Measurements from ENCODE around the gene CAB39L. TPM values are rescaled to one million over a fixed set of nuclear protein-coding genes. Genes with fewer than 3 reads are reported as not detected.
A peak's percentile ranks its signal among the peaks of the same experiment; 100 is the strongest.

CAB39L gene
- total RNA-seq, 2 experiments from 2014 or later, result 4.0 to 4.3 TPM

DNA sequence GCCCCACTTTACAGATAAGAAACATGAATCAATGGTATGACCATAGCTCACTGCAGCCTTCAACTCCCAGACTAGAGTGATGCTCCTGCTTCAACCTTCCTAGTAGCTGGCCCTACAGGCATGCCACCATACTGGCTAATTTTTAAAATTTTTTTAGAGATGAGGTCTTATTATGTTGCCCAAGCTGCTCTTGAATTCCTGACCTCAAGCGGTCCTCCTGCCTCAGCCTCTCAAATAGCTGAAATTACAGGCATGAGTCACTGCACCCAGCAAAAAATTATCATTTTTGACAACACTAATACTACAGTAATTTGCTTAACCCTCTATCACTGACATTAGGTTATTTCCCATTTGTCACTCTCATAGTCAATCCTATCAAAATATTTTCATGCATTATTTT lies 14.7 kb downstream of the CAB39L start:
- DNase-seq, result no peak
- Mint-ChIP-seq H3K9me3 (ENCODE audit: low read depth) (no peaks in the 10 kb centered on the region), H3K4me1 (no peaks in the 10 kb centered on the region), H3K27ac (no peak overlapping the region), H3K4me3 (no peak overlapping the region), H3K36me3 (no peaks in the 10 kb centered on the region), H3K27me3 (no peaks in the 10 kb centered on the region)
- ATAC-seq, result no peak
- CTCF ChIA-PET, result no interaction called here

GRCh38 chr13:49428041-49428763 lies 15.7 kb downstream of the CAB39L start:
- Mint-ChIP-seq H3K9me3 (ENCODE audit: low read depth) (no peaks in the 10 kb centered on the region), H3K4me3 (no peak overlapping the region), H3K36me3 (no peaks in the 10 kb centered on the region), H3K27me3 (no peaks in the 10 kb centered on the region), H3K4me1 (no peaks in the 10 kb centered on the region), H3K27ac (no peak overlapping the region)
- no peak for ATAC-seq
- DNase-seq, result no peak
- CTCF ChIA-PET, result no interaction called here

- no peaks in the 10 kb centered on the region for H3K4me1 Mint-ChIP-seq
- no peak for ATAC-seq
- H3K4me3 Mint-ChIP-seq, result no peak overlapping the region
- H3K9me3 Mint-ChIP-seq (ENCODE audit: low read depth), result no peaks in the 10 kb centered on the region
- no peaks in the 10 kb centered on the region for H3K36me3 Mint-ChIP-seq
- DNase-seq, result no peak
- no peaks in the 10 kb centered on the region for H3K27me3 Mint-ChIP-seq
- CTCF ChIA-PET, result no interaction called here
- no peak overlapping the region for H3K27ac Mint-ChIP-seq
These were observed 19.8 kb downstream of the CAB39L start for GRCh38 chr13:49424011-49424560.

- Mint-ChIP-seq H3K9me3 (ENCODE audit: low read depth) (no peaks in the 10 kb centered on the region), H3K27me3 (no peaks in the 10 kb centered on the region), H3K4me1 (no peaks in the 10 kb centered on the region), H3K36me3 (no peaks in the 10 kb centered on the region), H3K27ac (no peak overlapping the region), H3K4me3 (no peak overlapping the region)
- DNase-seq (peak; percentile 57), ATAC-seq (peak; percentile 82)
- CTCF ChIA-PET, result interaction anchor here (0.9 kb wide), 1 partner anchor 17 kb away, joined by 3 read pairs; no protein-coding TSS in a partner anchor
These were observed 22.5 kb downstream of the CAB39L start for GRCh38 chr13:49421391-49421790.

GRCh38 chr13:49419276-49419675 lies 24.6 kb downstream of the CAB39L start:
- CTCF ChIA-PET, result no interaction called here
- H3K27ac Mint-ChIP-seq, result no peak overlapping the region
- DNase-seq (no peak), ATAC-seq (no peak)
- no peaks in the 10 kb centered on the region for H3K4me1 Mint-ChIP-seq
- H3K27me3 Mint-ChIP-seq, result no peaks in the 10 kb centered on the region
- H3K9me3 Mint-ChIP-seq (ENCODE audit: low read depth), result no peaks in the 10 kb centered on the region
- H3K36me3 Mint-ChIP-seq, result no peaks in the 10 kb centered on the region
- H3K4me3 Mint-ChIP-seq, result no peak overlapping the region

DNA sequence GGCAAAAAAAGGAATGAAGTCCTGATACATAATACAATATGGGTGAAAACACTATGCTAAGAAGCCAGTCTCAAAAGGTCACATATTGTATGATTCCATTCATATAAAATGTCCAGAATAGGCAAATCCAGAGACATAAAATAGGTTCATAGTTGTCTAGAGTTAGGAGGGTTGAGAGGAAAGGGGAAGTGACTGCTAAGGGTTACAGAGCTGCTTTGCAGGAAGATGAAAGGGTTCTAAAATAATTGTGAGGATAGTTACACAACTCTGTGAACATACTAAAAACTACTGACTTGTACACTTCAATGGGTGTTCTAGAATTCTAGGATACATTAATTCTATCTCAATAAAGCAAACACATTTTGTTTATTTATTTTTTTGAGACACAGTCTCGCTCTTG lies 25.7 kb downstream of the CAB39L start:
- Mint-ChIP-seq H3K27ac (no peak overlapping the region), H3K4me3 (no peak overlapping the region), H3K4me1 (no peaks in the 10 kb centered on the region), H3K27me3 (peaks cover 2% of the 10 kb centered on the region), H3K36me3 (no peaks in the 10 kb centered on the region), H3K9me3 (ENCODE audit: low read depth) (no peaks in the 10 kb centered on the region)
- CTCF ChIA-PET, result no interaction called here
- DNase-seq, result no peak
- no peak for ATAC-seq

DNA sequence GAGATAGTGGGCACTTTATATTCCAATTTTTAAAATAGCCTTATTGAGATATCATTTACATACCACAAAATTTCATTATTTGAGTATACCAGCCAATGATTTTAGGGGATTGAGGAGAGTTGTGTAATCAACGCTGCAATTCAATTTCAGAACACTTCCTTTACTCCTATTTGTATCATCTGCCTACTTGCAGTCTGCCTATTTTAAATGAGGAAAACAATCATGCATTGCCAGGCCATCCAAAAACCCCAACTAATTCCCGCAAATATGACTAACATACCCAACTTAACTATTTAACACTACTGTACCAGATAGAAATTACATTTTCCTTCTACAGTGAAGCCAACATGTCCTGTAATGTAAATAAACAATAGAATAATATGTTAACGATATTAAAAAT lies 26.7 kb downstream of the CAB39L start:
- ATAC-seq (no peak), DNase-seq (no peak)
- Mint-ChIP-seq H3K27ac (no peak overlapping the region), H3K27me3 (peaks cover 2% of the 10 kb centered on the region), H3K4me1 (no peaks in the 10 kb centered on the region), H3K9me3 (ENCODE audit: low read depth) (no peaks in the 10 kb centered on the region), H3K36me3 (no peaks in the 10 kb centered on the region), H3K4me3 (no peak overlapping the region)
- CTCF ChIA-PET, result no interaction called here

GRCh38 chr13:49412749-49413148 lies 31.1 kb downstream of the CAB39L start:
- Mint-ChIP-seq H3K4me1 (no peaks in the 10 kb centered on the region), H3K4me3 (no peak overlapping the region), H3K9me3 (ENCODE audit: low read depth) (no peaks in the 10 kb centered on the region), H3K36me3 (no peaks in the 10 kb centered on the region), H3K27ac (no peak overlapping the region), H3K27me3 (peaks cover 2% of the 10 kb centered on the region)
- CTCF ChIA-PET, result no interaction called here
- DNase-seq (no peak), ATAC-seq (no peak)

DNA sequence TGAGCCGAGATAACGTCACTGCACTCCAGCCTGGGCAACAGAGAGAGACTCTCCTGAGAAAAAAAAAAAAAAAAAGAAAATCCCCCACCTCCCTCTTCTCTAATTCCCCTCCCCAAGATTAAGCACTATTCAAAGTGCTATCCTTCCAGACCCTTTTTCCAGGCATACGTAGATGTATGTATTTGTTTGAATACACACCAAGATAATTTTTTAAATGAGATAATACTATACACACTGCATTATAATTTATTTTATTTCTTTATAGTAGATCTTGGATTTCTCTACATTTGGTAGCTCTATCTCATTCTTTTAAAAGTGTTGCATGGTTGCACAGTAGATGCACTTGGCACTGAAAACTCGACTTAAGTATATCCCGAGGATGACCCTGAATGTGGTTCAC lies 32.5 kb downstream of the CAB39L start:
- no peaks in the 10 kb centered on the region for H3K36me3 Mint-ChIP-seq
- peaks cover 2% of the 10 kb centered on the region for H3K27me3 Mint-ChIP-seq
- H3K4me1 Mint-ChIP-seq, result no peaks in the 10 kb centered on the region
- CTCF ChIA-PET, result no interaction called here
- H3K4me3 Mint-ChIP-seq, result no peak overlapping the region
- H3K9me3 Mint-ChIP-seq (ENCODE audit: low read depth), result no peaks in the 10 kb centered on the region
- DNase-seq, result no peak
- ATAC-seq, result no peak
- no peak overlapping the region for H3K27ac Mint-ChIP-seq

- Mint-ChIP-seq H3K27ac (no peak overlapping the region), H3K36me3 (peaks cover 1% of the 10 kb centered on the region), H3K27me3 (peaks cover 2% of the 10 kb centered on the region), H3K4me3 (no peak overlapping the region), H3K4me1 (no peaks in the 10 kb centered on the region), H3K9me3 (ENCODE audit: low read depth) (peaks cover 2% of the 10 kb centered on the region)
- ATAC-seq (no peak), DNase-seq (no peak)
- CTCF ChIA-PET, result no interaction called here
These were observed 33.4 kb downstream of the CAB39L start for GRCh38 chr13:49410477-49410876.

- ATAC-seq (no peak), DNase-seq (no peak)
- Mint-ChIP-seq H3K4me1 (no peaks in the 10 kb centered on the region), H3K4me3 (no peak overlapping the region), H3K27me3 (peaks cover 2% of the 10 kb centered on the region), H3K27ac (no peak overlapping the region), H3K36me3 (peaks cover 5% of the 10 kb centered on the region), H3K9me3 (ENCODE audit: low read depth) (peaks cover 2% of the 10 kb centered on the region)
- CTCF ChIA-PET, result no interaction called here
These were observed 33.9 kb downstream of the CAB39L start for GRCh38 chr13:49410006-49410405.

- Mint-ChIP-seq H3K36me3 (peaks cover 9% of the 10 kb centered on the region), H3K27me3 (peaks cover 2% of the 10 kb centered on the region), H3K4me3 (no peak overlapping the region), H3K4me1 (no peaks in the 10 kb centered on the region), H3K27ac (no peak overlapping the region), H3K9me3 (ENCODE audit: low read depth) (peaks cover 10% of the 10 kb centered on the region)
- ATAC-seq, result no peak
- CTCF ChIA-PET, result no interaction called here
- DNase-seq, result no peak
These were observed 34.9 kb downstream of the CAB39L start for GRCh38 chr13:49409008-49409407.

DNA sequence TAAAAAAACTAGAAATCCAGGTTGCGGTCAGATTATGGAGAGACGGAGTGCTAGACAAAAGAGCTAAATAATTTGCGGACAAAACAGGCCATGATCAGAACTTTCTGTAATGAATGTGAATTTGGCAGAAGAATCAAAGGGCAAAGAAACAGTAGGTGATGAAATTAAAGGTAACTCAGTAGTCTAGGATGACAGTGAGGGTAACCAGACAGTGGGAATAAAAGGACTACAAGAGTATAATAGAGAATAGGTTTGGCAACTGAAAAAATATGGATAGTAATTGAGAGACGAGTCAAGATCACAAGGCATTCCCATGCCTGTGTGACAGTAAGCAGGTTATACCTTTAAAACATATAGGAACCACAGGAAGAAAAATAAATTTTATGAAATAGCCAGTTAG lies 35.9 kb downstream of the CAB39L start:
- H3K4me3 Mint-ChIP-seq, result no peak overlapping the region

DNA sequence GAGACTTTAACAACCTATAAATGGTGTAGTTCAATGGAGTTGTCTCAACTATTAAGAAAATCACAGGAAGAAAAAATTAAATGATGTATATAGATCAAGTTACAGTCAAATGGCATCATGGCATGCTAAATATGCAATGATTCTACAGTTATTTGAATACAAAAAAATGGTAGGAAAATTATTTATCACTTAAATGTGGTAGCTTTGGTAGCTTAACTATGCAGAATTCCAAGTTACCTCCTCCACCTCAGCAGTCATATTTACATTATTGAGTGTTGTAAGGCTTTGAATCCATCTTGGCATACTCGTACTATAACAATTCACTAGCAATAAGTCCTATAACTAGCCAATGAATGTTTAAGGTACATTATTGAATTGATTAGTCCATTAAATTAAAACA lies 36.8 kb downstream of the CAB39L start:
- H3K9me3 Mint-ChIP-seq (ENCODE audit: low read depth), result peaks cover 12% of the 10 kb centered on the region
- no peaks in the 10 kb centered on the region for H3K4me1 Mint-ChIP-seq
- CTCF ChIA-PET, result no interaction called here
- H3K27me3 Mint-ChIP-seq, result no peaks in the 10 kb centered on the region
- DNase-seq, result no peak
- peaks cover 13% of the 10 kb centered on the region for H3K36me3 Mint-ChIP-seq
- no peak overlapping the region for H3K27ac Mint-ChIP-seq
- H3K4me3 Mint-ChIP-seq, result no peak overlapping the region
- no peak for ATAC-seq

More for the DNA sequence above, 35.9 kb downstream of the CAB39L start:
- Mint-ChIP-seq H3K9me3 (ENCODE audit: low read depth) (peaks cover 12% of the 10 kb centered on the region), H3K27ac (no peak overlapping the region), H3K36me3 (peaks cover 13% of the 10 kb centered on the region), H3K27me3 (no peaks in the 10 kb centered on the region), H3K4me1 (no peaks in the 10 kb centered on the region)
- CTCF ChIA-PET, result interaction anchor here (0.7 kb wide), 1 partner anchor 199 kb away, joined by 4 read pairs; no protein-coding TSS in a partner anchor
- DNase-seq (no peak), ATAC-seq (no peak)
